AG04449 (cell line): ENCODE measurements around the gene REST.
A peak's percentile ranks its signal among the peaks of the same experiment; 100 is the strongest.

Experiments
- CTCF ChIA-PET: fragments of 350-600 bp; formaldehyde crosslinking; extraction: SDS; loops from one replicate; lab custom pipeline; 2021; ENCODE audit warnings: antibody characterized with exemption; lab: Yijun Ruan, JAX
- POLR2A ChIA-PET: fragments of 400-600, 350-600 bp; formaldehyde crosslinking; extraction: SDS; loops from one replicate; lab custom pipeline; 2020; ENCODE audit warnings: antibody characterized with exemption, inconsistent platforms; lab: Yijun Ruan, JAX
- DNase-seq: peaks from one replicate; pipeline ENCODE4 v3.0.0-alpha.2; 2010; ENCODE audit warnings: low read depth, low spot score
- H3K4me3 ChIP-seq: 2 replicates; pipeline ENCODE4 v1.5.1; 2011; ENCODE audit warnings: low read depth, mild to moderate bottlenecking, control low read depth, low read length
- CTCF ChIP-seq: IDR thresholded peaks from one replicate; pipeline ENCODE4 v1.5.1; 2011; ENCODE audit warnings: mild to moderate bottlenecking, moderate library complexity, low read length, control low read depth, inconsistent platforms; ENCODE audit not compliant: insufficient read depth; ENCODE audit errors: missing control alignments

The REST gene

DNA sequence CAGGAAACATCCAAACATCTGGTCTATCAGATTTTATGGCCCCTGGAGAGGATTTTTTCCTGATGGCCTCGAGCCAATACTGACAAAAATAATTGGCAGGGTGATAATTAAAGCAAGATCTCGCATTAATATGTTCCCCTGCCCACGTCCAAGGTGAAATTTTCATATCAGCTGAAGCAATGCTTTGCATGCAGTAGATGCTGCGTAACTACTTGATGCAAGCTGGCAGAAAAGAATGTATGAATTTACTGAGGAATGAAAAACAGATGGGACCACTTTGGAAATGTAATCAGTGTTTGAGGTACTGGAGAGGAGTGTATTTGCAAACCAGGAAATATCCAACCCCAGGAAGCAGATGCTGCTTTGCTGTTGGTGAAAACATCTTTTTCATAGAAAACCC, 36.8 kb upstream of the REST start:
- CTCF ChIA-PET, result interaction anchor here (1.6 kb wide), 1 partner anchor 34 kb away, joined by 5 read pairs; no protein-coding TSS in a partner anchor
- POLR2A ChIA-PET, result no interaction called here
- peak; percentile 3 for DNase-seq
- H3K4me3 ChIP-seq, result no peak overlapping the region
- no peak for TF ChIP-seq CTCF

DNA sequence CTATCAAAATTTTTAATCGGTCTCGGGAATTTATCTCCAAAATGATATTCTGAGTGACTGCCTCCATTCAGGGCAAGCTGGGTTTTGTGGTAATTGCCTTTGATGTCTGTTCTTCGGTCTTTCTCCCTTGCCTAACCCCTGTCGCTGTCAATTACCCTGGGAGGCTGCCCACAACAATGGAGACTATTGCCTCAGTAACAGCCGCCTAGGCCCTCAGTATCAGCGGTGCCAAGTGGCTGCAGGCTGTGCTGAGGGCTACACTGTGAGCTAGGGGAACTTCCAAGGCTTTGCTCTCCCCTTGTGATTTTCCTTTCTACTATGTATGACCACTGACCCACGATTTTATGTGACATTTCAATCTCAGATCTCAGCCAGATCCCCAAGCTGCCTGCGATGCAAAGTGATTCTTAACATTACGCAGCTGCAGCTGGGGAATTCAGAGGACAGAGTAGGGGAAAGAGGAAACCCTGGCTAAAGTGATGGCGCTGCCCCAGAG, 36.3 kb upstream of the REST start:
- POLR2A ChIA-PET, result no interaction called here
- CTCF ChIA-PET, result interaction anchor here (1.6 kb wide), 1 partner anchor 35 kb away, joined by 5 read pairs; no protein-coding TSS in a partner anchor
- no peak for DNase-seq
- TF ChIP-seq CTCF, result no peak
- no peak overlapping the region for H3K4me3 ChIP-seq

DNA sequence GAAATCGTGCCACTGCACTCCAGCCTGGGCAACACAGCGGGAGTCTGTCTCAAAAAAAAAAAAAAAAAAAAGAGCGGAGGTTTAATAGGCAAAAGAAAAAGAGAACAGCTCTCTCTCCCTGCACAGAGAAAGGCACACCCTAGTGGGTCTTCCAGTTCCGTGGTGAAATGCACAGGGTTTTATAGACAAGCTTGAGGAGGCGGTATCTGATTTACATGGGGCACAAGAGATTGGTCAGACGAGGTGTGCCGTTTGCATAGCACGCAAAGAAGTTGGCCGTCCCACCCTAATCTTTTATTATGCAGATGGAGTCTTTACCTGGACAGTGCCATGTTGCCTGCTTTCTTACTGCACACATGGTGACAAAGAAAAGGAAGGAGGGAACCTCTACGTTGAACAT, 33.5 kb upstream of the REST start:
- no peak overlapping the region for H3K4me3 ChIP-seq
- ChIA-PET CTCF (no interaction called here), POLR2A (interaction anchor here (0.6 kb wide), 1 partner anchor 18 kb away, joined by 4 read pairs; no protein-coding TSS in a partner anchor)
- TF ChIP-seq CTCF, result no peak
- no peak for DNase-seq

- TF ChIP-seq CTCF, result no peak
- CTCF ChIA-PET, result no interaction called here
- DNase-seq, result no peak
- H3K4me3 ChIP-seq, result no peak overlapping the region
- POLR2A ChIA-PET, result no interaction called here
These were observed 32.8 kb upstream of the REST start for GRCh38 chr4:56874923-56875322.

DNA sequence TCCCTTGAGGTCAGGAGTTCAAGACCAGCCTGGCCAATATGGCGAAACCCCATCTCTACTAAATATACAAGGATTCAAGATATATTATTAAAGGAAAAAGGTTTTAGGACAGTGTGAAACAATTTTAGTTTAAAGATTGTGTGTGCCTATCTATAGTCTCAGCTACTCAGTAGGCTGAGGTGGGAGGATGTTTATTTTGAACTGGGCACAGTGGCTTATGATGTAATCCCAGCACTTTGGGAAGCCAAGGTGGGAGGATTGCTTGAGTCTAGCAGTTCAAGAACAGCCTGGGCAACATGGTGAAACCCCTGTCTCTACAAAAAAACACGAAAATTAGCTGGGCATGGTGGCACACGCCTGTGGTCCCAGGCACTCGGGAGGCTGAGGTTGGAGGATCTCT, 31.4 kb upstream of the REST start:
- TF ChIP-seq CTCF, result no peak
- no peak overlapping the region for H3K4me3 ChIP-seq
- DNase-seq, result no peak
- ChIA-PET CTCF (no interaction called here), POLR2A (no interaction called here)

- no peak for DNase-seq
- POLR2A ChIA-PET, result no interaction called here
- no peak for TF ChIP-seq CTCF
- no peak overlapping the region for H3K4me3 ChIP-seq
- CTCF ChIA-PET, result no interaction called here
These were observed 27.7 kb upstream of the REST start for GRCh38 chr4:56879996-56880395.
